ENCODE measurements around the gene CCDC80.

CCDC80 gene

DNA sequence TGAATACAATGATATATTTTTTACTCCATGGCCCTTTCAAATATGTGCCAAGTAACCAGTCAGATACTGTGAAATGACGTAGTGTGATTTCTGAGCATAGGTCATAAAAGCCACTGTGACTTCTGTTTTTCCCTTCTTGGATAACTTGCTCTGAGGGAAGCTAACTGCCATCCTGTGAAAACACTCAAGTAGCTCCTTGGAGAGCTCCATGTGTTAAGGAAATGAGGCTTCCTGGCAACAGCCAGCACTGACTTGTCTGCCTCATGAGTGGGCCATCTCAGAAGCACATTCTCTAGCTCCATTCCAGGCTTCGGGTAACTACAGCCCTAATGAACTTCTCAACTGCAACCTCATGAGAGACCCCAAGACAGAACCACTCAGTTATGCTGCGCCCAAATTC, 9.5 kb upstream of the CCDC80 start:
- no peak overlapping the region for H3K4me3 ChIP-seq (ENCODE audit: low read depth, low read length)
- DNase-seq (ENCODE audit: low read depth) = no peak
- TF ChIP-seq, protein P1, sequence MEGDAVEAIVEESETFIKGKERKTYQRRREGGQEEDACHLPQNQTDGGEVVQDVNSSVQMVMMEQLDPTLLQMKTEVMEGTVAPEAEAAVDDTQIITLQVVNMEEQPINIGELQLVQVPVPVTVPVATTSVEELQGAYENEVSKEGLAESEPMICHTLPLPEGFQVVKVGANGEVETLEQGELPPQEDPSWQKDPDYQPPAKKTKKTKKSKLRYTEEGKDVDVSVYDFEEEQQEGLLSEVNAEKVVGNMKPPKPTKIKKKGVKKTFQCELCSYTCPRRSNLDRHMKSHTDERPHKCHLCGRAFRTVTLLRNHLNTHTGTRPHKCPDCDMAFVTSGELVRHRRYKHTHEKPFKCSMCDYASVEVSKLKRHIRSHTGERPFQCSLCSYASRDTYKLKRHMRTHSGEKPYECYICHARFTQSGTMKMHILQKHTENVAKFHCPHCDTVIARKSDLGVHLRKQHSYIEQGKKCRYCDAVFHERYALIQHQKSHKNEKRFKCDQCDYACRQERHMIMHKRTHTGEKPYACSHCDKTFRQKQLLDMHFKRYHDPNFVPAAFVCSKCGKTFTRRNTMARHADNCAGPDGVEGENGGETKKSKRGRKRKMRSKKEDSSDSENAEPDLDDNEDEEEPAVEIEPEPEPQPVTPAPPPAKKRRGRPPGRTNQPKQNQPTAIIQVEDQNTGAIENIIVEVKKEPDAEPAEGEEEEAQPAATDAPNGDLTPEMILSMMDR (IDR thresholded peaks at IDR 0.05; ENCODE audit: low read depth, low read length, missing control alignments) = no peak

DNA sequence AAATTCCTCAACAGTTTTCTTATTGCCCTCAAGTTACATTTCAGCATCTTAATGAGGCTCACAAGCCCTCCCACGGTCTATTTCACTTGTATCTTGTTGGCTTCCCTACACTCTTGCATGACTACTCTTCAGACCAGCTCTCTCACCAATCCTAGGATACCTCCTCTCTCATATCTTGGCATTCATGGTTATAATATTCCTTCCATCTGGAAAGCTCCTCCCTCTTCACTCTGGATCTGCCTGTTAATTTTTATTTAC, 8.5 kb upstream of the CCDC80 start:
- no peak overlapping the region for H3K4me3 ChIP-seq (ENCODE audit: low read depth, low read length)
- TF ChIP-seq, protein P1 (IDR thresholded peaks at IDR 0.05; ENCODE audit: low read depth, low read length, missing control alignments) = no peak
- no peak for DNase-seq (ENCODE audit: low read depth)

DNA sequence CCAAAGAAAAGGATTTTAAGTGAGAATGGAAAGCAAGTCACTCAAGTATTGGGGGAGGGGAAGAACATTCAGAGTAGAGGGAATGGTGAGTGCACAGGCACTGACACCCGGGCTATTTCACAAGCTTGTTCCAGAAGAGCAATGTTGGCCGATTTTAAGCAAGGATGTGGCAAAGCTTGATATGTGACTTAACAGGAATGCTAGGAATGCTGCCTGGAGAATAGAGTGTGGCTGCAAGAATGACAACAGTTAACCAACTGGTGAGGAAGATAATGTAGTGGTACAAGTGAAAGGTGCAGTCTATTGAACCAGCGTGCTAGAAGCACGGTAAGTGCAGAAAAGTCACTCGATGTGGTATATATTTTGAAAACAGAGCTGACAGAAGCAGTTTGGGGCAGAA, 6.2 kb upstream of the CCDC80 start:
- H3K4me3 ChIP-seq (ENCODE audit: low read depth, low read length) = no peak overlapping the region
- no peak for DNase-seq (ENCODE audit: low read depth)
- TF ChIP-seq, protein P1 (IDR thresholded peaks at IDR 0.05; ENCODE audit: low read depth, low read length, missing control alignments) = no peak

DNA sequence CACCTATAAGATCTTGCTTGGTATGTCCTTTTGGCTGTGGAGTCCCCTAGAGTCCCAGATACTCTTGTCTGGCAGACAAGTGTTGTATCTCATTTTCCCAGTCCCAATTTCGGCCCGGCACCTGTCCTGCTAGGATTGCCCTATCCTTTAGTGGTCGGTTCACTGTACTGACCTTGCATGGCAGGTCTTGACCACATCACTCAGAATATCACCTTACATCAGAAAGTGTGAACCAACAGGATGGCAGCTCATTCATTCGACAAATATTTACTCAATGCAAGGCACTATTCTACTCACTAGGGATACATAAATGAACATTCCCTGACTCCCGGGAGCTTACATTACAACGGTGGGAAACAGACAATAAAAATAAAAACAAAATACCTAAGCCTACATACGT, 5.7 kb upstream of the CCDC80 start:
- no peak for DNase-seq (ENCODE audit: low read depth)
- TF ChIP-seq, protein P1 (IDR thresholded peaks at IDR 0.05; ENCODE audit: low read depth, low read length, missing control alignments) = no peak
- no peak overlapping the region for H3K4me3 ChIP-seq (ENCODE audit: low read depth, low read length)

DNA sequence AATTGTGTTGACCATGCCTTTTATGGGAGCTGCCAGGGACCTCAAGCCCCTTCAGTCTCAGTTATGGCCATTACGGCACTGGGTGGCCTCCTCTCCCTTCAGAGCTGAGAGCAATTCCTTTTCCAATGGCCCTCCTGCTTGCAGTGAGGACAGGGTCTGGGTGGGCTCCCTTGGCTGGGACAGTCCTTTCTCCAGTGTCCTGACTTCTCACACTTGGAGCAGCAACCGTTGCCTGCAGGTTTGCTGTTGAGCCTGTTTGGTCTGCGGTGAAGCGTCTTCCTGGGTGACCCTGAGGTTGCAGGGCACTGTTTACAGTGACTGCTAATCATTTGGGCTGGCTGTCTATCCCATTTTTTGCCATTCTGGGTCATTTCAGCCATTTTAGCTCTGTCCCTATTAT, 3.5 kb upstream of the CCDC80 start:
- no peak for DNase-seq (ENCODE audit: low read depth)
- TF ChIP-seq, protein P1 (IDR thresholded peaks at IDR 0.05; ENCODE audit: low read depth, low read length, missing control alignments) = no peak
- H3K4me3 ChIP-seq (ENCODE audit: low read depth, low read length) = no peak overlapping the region

DNA sequence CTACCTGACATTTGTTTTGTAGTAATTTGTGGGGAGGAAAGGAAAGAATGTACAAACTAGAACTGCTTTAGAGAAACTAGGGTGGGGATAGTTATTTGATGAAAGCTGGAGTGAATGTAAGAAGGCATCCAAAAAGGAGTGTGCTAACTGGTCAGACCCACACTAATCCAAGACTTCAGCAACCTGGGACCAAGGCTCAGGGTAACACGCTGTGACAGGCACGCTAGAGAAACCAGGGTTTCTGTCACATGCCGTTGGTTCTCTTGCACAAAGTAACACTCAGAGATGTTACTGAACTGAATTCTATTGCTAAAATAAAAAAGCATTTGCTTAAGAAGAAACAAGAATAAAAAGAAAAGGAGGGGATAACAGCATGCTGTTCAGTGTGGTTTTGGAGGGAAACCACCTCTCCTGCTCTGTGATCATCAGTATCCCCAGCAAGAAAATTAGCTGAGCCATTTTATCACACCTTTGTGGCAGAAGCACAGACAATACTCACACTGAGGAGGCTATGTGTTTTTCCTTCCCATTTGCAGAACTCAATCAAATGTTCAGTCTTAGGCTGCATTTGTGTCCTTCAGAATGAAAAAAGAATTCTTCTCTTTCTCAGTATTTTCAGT, 2.8 kb upstream of the CCDC80 start:
- TF ChIP-seq, protein P1 (IDR thresholded peaks at IDR 0.05; ENCODE audit: low read depth, low read length, missing control alignments) = no peak
- no peak for DNase-seq (ENCODE audit: low read depth)
- no peak overlapping the region for H3K4me3 ChIP-seq (ENCODE audit: low read depth, low read length)

DNA sequence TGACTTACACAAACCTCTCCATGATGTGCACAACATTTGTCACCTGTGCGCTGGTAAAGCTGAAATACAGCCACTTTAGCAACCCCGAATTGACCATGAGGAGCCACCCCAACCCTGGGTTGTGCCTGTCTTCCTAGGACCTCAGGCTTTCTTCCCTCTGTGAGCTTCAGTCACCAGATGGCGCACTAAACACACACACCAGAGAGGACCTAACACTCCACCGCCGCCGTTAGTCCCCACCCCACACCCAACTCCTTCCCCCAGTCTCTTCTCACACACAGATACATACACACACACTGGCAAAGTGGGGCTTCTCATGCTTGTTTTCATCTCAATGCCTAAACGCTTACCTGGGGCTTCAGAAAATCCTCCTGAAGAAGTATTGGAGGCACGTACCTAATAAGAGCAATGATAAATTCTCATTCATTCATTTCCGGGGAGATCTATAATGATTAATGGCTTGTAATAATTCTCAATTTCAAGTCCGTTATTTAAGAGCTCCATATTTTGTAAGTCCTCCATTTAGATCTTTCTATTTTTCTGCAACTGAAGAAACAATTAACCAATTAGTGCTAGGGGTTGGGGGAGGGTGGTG, 2.1 kb upstream of the CCDC80 start:
- DNase-seq (ENCODE audit: low read depth) = peak; percentile 65
- H3K4me3 ChIP-seq (ENCODE audit: low read depth, low read length) = no peak overlapping the region; the same call in 1 of the 2 replicates
- TF ChIP-seq, protein P1 (IDR thresholded peaks at IDR 0.05; ENCODE audit: low read depth, low read length, missing control alignments) = peak; percentile 86

Measured in GM12864 (cell line).